SK-N-SH (cell line): ENCODE results near the gene DNAJB7.

ENCODE experiments used
- CTCF ChIP-seq: fragments of 200-600 bp; sonication (generic); IDR thresholded peaks from 2 replicates; pipeline ENCODE4 v1.6.1; 2017; ENCODE audit warnings: antibody characterized with exemption, mild to moderate bottlenecking, moderate library complexity
- MXI1 ChIP-seq: IDR thresholded peaks from 2 replicates; pipeline ENCODE4 v1.6.1; 2012; ENCODE audit warnings: mild to moderate bottlenecking, low read depth, low read length, improper control_type of control experiment
- POLR2AphosphoS5 ChIP-seq: IDR thresholded peaks from 2 replicates; pipeline ENCODE4 v1.6.1; 2012; ENCODE audit warnings: low read depth, low read length

GRCh38 chr22:40817737-40818136 lies 44.2 kb downstream of the DNAJB7 start:
- no peak for TF ChIP-seq POLR2AphosphoS5
- TF ChIP-seq CTCF: no peak
- no peak for TF ChIP-seq MXI1
